Activated T-cell treated with anti-CD3 and anti-CD28 coated beads, Interleukin-2, amount 50 U/mL, for 4 hours (primary cell): ENCODE measurements around the gene NEUROD2. TPM values are rescaled to one million over a fixed set of nuclear protein-coding genes. Genes with fewer than 3 reads are reported as not detected.

Experiments
- ATAC-seq, 2 donors: fragments of 200-7000 bp; cut with Tn5 transposase; one replicate each; pipeline ENCODE4 v1.10.0; 2021
- DNase-seq: peaks from one replicate; pipeline ENCODE4 v3.0.0-alpha.2; 2020
- H3K27me3 Mint-ChIP-seq: one replicate; pipeline ENCODE4 v1.8.0; 2021; ENCODE audit warnings: low read depth, mixed read lengths
- H3K36me3 Mint-ChIP-seq: one replicate; pipeline ENCODE4 v1.8.0; 2022; ENCODE audit warnings: mixed read lengths; ENCODE audit not compliant: insufficient read depth
- H3K4me1 Mint-ChIP-seq: one replicate; pipeline ENCODE4 v1.8.0; 2021; ENCODE audit warnings: low read depth, mixed read lengths
- H3K4me3 Mint-ChIP-seq: one replicate; pipeline ENCODE4 v1.8.0; 2021; ENCODE audit warnings: mild to moderate bottlenecking, moderate library complexity, mixed read lengths
- H3K9me3 Mint-ChIP-seq: one replicate; pipeline ENCODE4 v1.8.0; 2021; ENCODE audit warnings: mixed read lengths
- total RNA-seq, 3 donors: library from RNA; stranded (reverse); gene quantifications; one replicate each; pipeline ENCODE4 v1.2.1, GENCODE V29; 2021

The NEUROD2 gene
- not detected for total RNA-seq

DNA sequence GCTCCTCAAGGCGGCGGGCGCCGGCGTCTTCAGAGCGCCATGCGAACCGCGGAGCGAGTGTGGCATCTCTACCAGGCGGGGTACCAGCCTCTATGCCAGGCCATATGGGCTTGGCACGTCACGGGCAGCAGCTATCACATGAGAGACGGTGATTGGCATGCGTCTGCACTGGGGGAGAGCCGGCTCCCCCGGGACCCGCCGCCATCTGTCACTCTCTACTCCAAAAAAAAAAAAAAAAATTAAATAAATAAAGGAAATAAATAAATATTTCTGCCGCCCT is at the start of gene NEUROD2:
Gene NEUROD2 (minus strand): TSS at position 70 of the 280 bp plus-strand sequence. CDS start 1,321 bp downstream, outside the sequence.
- peaks cover 19% of the 10 kb centered on the region for H3K4me1 Mint-ChIP-seq
- H3K9me3 Mint-ChIP-seq, result no peaks in the 10 kb centered on the region
- no peaks in the 10 kb centered on the region for H3K36me3 Mint-ChIP-seq
- ATAC-seq (no peak), DNase-seq (no peak)
- peaks cover 56% of the 10 kb centered on the region for H3K27me3 Mint-ChIP-seq
- H3K4me3 Mint-ChIP-seq, result no peak within 1 kb of the TSS

GRCh38 chr17:39655105-39655504 is 47.4 kb upstream of the NEUROD2 start:
- H3K36me3 Mint-ChIP-seq, result peaks cover 5% of the 10 kb centered on the region
- DNase-seq (no peak), ATAC-seq (no peak)
- no peaks in the 10 kb centered on the region for H3K9me3 Mint-ChIP-seq
- no peak overlapping the region for H3K4me3 Mint-ChIP-seq
- no peaks in the 10 kb centered on the region for H3K27me3 Mint-ChIP-seq
- peaks cover 45% of the 10 kb centered on the region for H3K4me1 Mint-ChIP-seq

DNA sequence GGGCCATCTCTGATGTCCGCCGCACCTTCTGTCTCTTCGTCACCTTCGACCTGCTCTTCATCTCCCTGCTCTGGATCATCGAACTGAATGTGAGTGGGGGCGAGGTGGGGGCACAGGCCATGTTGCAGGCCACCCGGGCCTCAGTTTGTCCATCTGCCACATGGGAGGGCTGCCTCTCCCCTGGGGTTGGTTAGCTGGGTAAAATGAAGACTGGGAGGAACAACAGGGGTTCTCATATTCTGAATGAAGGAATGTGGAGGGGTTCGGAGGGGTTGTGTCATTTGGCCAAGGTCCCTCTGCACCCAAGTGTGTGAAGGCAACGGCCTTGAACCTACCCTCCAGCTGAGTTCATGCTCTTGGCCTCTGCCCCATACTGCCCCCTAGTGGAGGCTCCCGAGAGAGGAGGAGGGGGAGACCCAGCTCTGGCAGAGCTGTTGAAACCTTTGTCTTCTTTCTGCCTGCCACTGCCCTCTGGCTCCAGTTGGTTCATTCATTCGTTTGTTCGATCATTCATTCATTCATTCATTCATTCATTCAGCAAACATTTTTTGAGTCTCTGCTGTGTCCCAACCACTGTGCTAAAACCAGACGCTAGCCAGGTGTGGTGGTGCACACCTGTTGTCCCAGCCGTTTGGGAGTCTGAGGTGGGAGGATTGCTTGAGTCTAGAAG is 46.1 kb upstream of the NEUROD2 start:
- H3K27me3 Mint-ChIP-seq, result no peaks in the 10 kb centered on the region
- no peak overlapping the region for H3K4me3 Mint-ChIP-seq
- H3K4me1 Mint-ChIP-seq, result peaks cover 46% of the 10 kb centered on the region
- peaks cover 9% of the 10 kb centered on the region for H3K36me3 Mint-ChIP-seq
- ATAC-seq (peak; percentile 71 to 81), DNase-seq (peak; percentile 81)
- H3K9me3 Mint-ChIP-seq, result no peaks in the 10 kb centered on the region

- no peak for DNase-seq
- H3K4me1 Mint-ChIP-seq, result peaks cover 50% of the 10 kb centered on the region
- ATAC-seq, result peak in 1 of 2 donors; percentile 14
- no peak overlapping the region for H3K4me3 Mint-ChIP-seq
- H3K36me3 Mint-ChIP-seq, result peaks cover 11% of the 10 kb centered on the region
- no peaks in the 10 kb centered on the region for H3K9me3 Mint-ChIP-seq
- no peaks in the 10 kb centered on the region for H3K27me3 Mint-ChIP-seq
These were observed 45.6 kb upstream of the NEUROD2 start for GRCh38 chr17:39653316-39653661.

- Mint-ChIP-seq H3K27me3 (no peaks in the 10 kb centered on the region), H3K4me1 (peaks cover 46% of the 10 kb centered on the region), H3K36me3 (peaks cover 11% of the 10 kb centered on the region), H3K4me3 (no peak overlapping the region), H3K9me3 (no peaks in the 10 kb centered on the region)
- ATAC-seq (no peak), DNase-seq (no peak)
These were observed 45.0 kb upstream of the NEUROD2 start for GRCh38 chr17:39652587-39653315.

DNA sequence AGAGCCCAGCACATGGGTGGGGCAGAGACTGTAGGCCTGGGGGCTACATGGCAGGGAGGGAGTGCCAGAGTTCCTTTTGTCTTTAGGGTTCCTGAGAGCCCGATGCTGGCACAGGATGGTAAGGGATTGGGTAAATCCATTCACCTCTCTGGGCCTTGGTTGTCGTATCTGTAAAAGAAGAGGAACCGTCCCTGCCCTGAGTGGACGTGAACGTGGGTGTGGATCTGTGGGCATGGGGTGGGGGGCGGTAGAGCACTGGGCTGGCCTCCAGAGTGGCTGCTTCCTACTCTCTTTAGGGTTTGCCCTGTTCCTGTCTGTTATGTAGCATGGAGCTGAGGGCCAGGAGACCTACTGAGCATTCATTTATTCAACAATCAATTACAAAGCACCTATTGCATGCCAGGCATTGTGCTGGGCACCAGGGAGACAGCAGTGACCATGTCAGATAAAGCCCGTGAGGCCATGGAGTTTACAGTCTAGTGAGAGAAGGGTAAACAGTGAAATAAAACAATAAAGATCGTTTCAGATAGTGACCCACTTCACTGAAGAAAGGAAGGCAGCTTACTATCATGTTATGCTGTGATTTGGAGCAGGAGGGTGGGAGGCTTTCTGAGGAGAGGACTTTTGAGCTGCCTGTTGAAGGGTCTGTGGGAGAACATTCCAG is 44.3 kb upstream of the NEUROD2 start:
- Mint-ChIP-seq H3K4me1 (peaks cover 47% of the 10 kb centered on the region), H3K27me3 (no peaks in the 10 kb centered on the region), H3K36me3 (peaks cover 11% of the 10 kb centered on the region), H3K4me3 (no peak overlapping the region), H3K9me3 (no peaks in the 10 kb centered on the region)
- DNase-seq (no peak), ATAC-seq (no peak)

DNA sequence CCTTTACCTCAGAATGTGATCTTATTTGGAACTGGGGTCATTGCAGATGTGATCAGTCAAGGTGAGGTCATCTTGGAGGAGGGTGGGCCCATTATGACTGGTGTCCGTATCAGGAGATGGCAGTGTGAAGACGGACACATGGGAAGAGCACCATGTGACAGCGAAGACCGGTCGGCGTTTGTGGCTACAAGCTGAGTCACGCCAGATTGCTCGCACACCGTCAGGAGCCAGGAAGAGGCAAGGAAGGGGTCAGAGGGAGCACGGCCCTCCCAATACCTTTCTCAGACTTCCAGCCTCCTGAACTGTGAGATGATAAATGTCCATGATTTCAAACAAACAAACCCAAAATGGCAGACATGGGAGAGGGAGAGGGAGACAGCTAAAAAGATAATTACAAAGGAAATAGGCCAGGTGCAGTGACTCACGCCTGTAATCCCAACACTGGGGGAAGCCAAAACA is 42.4 kb upstream of the NEUROD2 start:
- peaks cover 48% of the 10 kb centered on the region for H3K4me1 Mint-ChIP-seq
- no peak overlapping the region for H3K4me3 Mint-ChIP-seq
- no peaks in the 10 kb centered on the region for H3K27me3 Mint-ChIP-seq
- ATAC-seq, result no peak
- DNase-seq, result no peak
- H3K9me3 Mint-ChIP-seq, result no peaks in the 10 kb centered on the region
- H3K36me3 Mint-ChIP-seq, result peaks cover 9% of the 10 kb centered on the region

DNA sequence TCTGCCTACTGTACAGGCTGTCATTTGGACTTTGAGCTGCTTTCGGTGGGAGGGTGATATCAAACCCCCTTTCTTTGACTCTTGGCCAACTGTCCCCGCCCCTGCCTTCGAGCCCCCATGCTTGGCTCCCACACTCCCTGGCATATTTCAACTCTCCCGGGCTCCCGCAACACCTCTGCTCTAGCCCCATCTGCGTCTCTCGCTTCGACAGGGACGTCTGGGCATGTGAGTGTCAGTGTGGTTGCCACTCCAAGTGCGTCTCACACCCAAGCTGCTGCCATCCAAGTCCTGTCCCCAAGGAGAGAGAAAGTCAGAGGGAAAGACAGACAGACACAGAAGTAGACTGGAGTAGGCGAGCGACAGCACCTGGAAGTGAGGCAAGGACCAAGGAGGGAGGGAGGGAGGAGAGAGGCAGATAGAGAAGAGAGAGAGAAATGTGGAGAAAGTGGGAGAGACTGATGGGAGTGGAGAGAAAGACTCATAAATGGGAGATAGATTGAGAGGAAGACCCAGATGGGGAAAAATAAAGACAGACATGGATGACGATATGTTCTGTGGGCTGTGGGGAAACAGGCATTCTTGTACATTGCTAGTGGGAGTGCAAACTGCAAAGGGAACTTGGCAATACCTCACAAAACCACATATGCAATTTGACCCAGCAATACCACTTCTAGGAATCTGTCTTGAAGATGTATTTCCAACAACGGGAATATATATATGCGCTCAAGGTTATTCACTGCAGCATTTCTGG is 41.1 kb upstream of the NEUROD2 start:
- Mint-ChIP-seq H3K9me3 (no peaks in the 10 kb centered on the region), H3K27me3 (no peaks in the 10 kb centered on the region), H3K4me1 (peaks cover 45% of the 10 kb centered on the region), H3K36me3 (peaks cover 9% of the 10 kb centered on the region), H3K4me3 (no peak overlapping the region)
- DNase-seq, result no peak
- no peak for ATAC-seq

DNA sequence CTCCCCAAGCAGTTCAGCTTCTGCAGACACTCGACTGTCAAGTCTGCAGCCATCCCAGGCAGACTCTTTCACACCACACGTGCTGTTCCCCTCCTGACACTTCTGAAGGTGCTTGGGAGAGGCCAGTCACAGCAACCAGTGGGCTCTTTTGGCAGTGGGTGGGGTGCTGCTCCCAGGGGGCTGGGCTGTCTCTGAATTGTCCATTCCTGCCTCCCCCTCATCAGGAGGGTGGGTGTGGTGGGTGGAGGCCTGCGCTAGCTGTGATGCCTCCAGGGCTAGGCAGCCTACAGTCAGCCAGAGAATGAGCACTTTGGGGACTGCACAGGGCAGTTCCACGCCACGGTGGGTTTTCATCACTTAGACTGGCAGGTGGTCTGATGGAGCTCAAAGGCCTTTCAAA is 39.5 kb upstream of the NEUROD2 start:
- no peaks in the 10 kb centered on the region for H3K9me3 Mint-ChIP-seq
- no peak overlapping the region for H3K4me3 Mint-ChIP-seq
- ATAC-seq (no peak), DNase-seq (no peak)
- H3K4me1 Mint-ChIP-seq, result peaks cover 55% of the 10 kb centered on the region
- H3K27me3 Mint-ChIP-seq, result no peaks in the 10 kb centered on the region
- H3K36me3 Mint-ChIP-seq, result peaks cover 9% of the 10 kb centered on the region

DNA sequence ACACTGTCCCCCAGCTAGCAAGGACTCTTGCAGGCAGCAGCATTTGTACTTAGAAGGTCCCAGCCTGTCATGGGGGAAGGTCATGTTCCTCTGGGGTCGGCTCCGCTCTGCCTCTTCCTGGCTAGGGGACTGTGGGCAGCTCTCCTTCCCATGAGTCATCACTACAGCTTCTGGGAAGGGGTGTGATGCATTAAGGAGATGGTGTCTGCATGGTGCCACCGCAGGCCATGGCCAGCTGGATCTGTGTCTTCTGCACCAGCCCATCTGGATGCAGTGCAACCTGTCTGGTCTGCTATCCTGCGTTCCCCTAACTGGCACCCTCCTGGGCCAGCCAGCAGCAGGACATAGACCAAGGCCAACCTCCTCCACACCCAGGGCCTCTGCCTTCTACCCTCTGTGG is 35.6 kb upstream of the NEUROD2 start:
- DNase-seq (no peak), ATAC-seq (no peak)
- no peaks in the 10 kb centered on the region for H3K9me3 Mint-ChIP-seq
- H3K27me3 Mint-ChIP-seq, result no peaks in the 10 kb centered on the region
- peaks cover 64% of the 10 kb centered on the region for H3K4me1 Mint-ChIP-seq
- H3K4me3 Mint-ChIP-seq, result no peak overlapping the region
- H3K36me3 Mint-ChIP-seq, result no peaks in the 10 kb centered on the region

DNA sequence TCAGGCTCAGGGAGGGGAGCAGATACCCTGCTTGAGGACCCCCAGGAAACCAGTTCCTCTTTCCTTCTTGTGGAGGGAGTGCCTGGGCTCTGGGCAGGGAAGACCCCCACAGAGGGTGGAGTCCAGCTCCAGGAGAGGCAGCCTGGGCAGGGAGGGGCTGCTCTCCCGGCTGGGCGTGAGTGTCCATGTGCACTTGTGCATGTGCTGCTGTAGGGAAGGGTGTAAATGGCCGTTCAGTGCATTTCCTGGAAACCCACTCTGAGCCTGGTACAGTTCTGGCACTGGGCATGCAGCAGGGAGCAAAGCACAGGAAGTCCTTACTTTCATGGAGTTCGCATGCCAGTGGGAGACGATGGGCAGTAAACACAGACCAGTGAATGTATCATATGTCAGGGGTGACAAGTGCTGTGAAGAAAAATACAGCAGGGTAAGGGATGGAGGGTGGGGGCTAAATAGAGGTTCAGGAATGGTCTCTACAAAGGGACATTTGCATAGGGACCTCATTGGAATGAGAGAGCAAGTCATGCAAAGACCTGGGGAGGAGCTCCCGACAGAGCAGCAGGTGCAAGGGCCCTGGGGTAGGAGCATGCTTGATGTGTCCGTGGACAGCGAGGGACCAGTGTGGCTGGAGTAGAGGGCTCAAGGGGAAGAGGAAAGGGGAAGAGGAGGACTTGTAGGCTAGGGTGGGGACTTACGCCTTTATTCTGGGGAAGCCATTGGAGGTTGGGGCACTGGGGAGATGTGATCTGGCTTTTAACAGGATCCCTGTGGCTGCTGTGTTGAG is 34.8 kb upstream of the NEUROD2 start:
- DNase-seq (no peak), ATAC-seq (no peak)
- peaks cover 70% of the 10 kb centered on the region for H3K4me1 Mint-ChIP-seq
- H3K27me3 Mint-ChIP-seq, result no peaks in the 10 kb centered on the region
- no peaks in the 10 kb centered on the region for H3K9me3 Mint-ChIP-seq
- no peak overlapping the region for H3K4me3 Mint-ChIP-seq
- peaks cover 2% of the 10 kb centered on the region for H3K36me3 Mint-ChIP-seq

GRCh38 chr17:39641883-39642282 is 34.2 kb upstream of the NEUROD2 start:
- Mint-ChIP-seq H3K27me3 (no peaks in the 10 kb centered on the region), H3K4me3 (no peak overlapping the region), H3K4me1 (peaks cover 70% of the 10 kb centered on the region), H3K9me3 (no peaks in the 10 kb centered on the region), H3K36me3 (peaks cover 2% of the 10 kb centered on the region)
- no peak for ATAC-seq
- no peak for DNase-seq

DNA sequence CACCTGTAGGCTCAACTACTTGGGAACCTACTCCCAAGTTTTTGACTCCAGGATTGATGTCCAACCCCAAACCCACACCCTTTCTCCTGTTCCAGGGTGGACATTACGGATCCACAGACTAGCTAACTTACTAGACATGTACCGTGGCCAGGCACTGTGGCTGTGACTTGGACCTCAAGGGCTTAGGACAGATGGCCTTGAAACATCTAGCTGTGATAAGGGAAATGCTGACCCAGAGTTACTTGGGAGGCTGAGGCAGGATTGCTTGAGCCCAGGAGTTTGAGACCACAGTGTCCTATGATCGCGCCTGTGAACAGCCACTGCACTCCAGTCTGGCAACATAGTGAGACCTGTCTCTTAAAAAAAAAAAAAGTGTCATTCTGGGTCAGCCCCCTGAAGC is 33.4 kb upstream of the NEUROD2 start:
- peaks cover 2% of the 10 kb centered on the region for H3K36me3 Mint-ChIP-seq
- no peak overlapping the region for H3K4me3 Mint-ChIP-seq
- DNase-seq (no peak), ATAC-seq (no peak)
- H3K27me3 Mint-ChIP-seq, result no peaks in the 10 kb centered on the region
- no peaks in the 10 kb centered on the region for H3K9me3 Mint-ChIP-seq
- peaks cover 74% of the 10 kb centered on the region for H3K4me1 Mint-ChIP-seq

GRCh38 chr17:39640591-39641031 is 32.9 kb upstream of the NEUROD2 start:
- Mint-ChIP-seq H3K4me1 (peaks cover 74% of the 10 kb centered on the region), H3K9me3 (no peaks in the 10 kb centered on the region), H3K4me3 (no peak overlapping the region), H3K36me3 (peaks cover 2% of the 10 kb centered on the region), H3K27me3 (no peaks in the 10 kb centered on the region)
- no peak for ATAC-seq
- no peak for DNase-seq
